ENCODE measurements around the gene AKAP17A. TPM values are rescaled to one million over a fixed set of nuclear protein-coding genes. Genes with fewer than 3 reads are reported as not detected.

The AKAP17A gene
- total RNA-seq, 1 donor from 2014 or later: 74.0 TPM

Other genes starting within 250 kb of the AKAP17A start
- 535 TPM for gene SLC25A6, start 199.5 kb upstream of the AKAP17A start, total RNA-seq
- 27.1 TPM for gene ASMTL, start 138.7 kb upstream of the AKAP17A start, total RNA-seq
- 2.2 TPM for gene P2RY8, start 54.4 kb upstream of the AKAP17A start, total RNA-seq
- 37.5 TPM for gene ASMT, start 23.5 kb downstream of the AKAP17A start, total RNA-seq